Astrocyte of the spinal cord (primary cell): ENCODE measurements around the gene POLE3.

Experiments used
- DNase-seq: peaks from one replicate; pipeline ENCODE4 v3.0.0; 2011; ENCODE audit warnings: low read depth, low spot score
- H3K4me3 ChIP-seq: 2 replicates; pipeline ENCODE4 v1.5.1; 2011; ENCODE audit warnings: low read depth, mild to moderate bottlenecking, low read length, moderate library complexity
- CTCF ChIP-seq: IDR thresholded peaks from 2 replicates; pipeline ENCODE4 v1.5.1; 2012; ENCODE audit warnings: low read depth, mild to moderate bottlenecking, low read length, inconsistent platforms
- in situ Hi-C: cut with HindIII; loops from 2 replicates; pipeline ENCODE4 v1.10.0; 2017; ENCODE audit warnings: low sequenced_read_pairs

Gene POLE3

GRCh38 chr9:113376634-113377567 is 33.6 kb downstream of the POLE3 start, which contains the start of gene HDHD3:
TSS of gene HDHD3 (minus strand) at chr9:113376986. CDS start at chr9:113374354, 2,632 bp downstream.
- DNase-seq: peak; percentile 73
- TF ChIP-seq CTCF: no peak
- peak within 1 kb of the TSS; percentile 69 for H3K4me3 ChIP-seq
- in situ Hi-C loops: no loop called here

DNA sequence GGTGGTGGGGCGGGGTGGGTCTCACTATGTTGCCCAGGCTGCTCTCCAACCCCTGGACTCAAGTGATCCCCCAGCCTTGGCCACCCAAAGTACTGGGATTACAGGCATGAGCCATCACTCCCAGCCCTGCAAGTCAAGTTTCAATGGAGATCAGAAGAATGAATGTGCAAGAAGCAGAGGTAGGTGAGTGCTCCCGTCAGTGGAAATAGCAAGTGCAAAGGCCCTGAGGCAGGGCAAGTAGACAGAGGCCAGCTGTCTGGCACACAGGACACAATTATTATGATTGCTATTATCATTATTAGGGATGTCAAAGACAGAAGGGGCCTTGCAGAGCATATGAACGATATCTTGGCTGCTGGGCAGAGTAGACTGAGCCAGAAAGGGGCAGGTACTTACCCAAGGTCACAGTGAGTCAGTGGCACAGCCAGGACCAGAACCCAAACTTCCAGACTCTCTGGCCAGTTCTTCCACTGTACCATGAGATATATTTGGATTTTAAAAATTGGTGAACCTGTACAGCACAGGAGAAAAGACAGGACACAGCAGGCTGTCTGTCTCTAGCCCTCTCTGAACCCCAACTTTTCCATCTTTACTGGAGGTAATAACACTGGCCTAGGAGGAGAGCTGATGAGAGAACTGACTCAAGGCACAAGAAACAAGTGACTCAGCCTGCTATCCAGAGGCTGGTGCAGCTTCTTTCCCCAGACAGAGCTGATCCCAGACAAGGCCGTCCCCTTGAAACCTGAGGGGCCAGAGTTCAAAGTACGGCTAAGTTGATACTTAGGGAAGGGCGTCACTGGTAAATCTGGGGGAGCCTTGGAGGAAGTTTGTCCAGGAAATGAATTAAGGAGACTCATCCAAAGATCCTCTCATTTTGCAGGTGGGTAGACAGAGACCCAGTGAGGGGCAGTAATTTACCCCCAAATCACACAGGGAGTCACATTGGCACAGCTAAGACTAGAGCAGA is 35.1 kb downstream of the POLE3 start:
- H3K4me3 ChIP-seq: no peak overlapping the region
- DNase-seq: no peak
- in situ Hi-C loops: no loop called here
- no peak for TF ChIP-seq CTCF

- TF ChIP-seq CTCF: no peak
- no peak overlapping the region for H3K4me3 ChIP-seq
- DNase-seq: no peak
- in situ Hi-C loops: no loop called here
Measured at GRCh38 chr9:113373676-113374392, 36.6 kb downstream of the POLE3 start.

- in situ Hi-C loops: no loop called here
- TF ChIP-seq CTCF: no peak
- H3K4me3 ChIP-seq: no peak overlapping the region
- no peak for DNase-seq
Measured at GRCh38 chr9:113373256-113373655, 37.2 kb downstream of the POLE3 start.

- no peak overlapping the region for H3K4me3 ChIP-seq
- in situ Hi-C loops: no loop called here
- no peak for TF ChIP-seq CTCF
- no peak for DNase-seq
Measured at GRCh38 chr9:113372059-113372458, 38.4 kb downstream of the POLE3 start.

DNA sequence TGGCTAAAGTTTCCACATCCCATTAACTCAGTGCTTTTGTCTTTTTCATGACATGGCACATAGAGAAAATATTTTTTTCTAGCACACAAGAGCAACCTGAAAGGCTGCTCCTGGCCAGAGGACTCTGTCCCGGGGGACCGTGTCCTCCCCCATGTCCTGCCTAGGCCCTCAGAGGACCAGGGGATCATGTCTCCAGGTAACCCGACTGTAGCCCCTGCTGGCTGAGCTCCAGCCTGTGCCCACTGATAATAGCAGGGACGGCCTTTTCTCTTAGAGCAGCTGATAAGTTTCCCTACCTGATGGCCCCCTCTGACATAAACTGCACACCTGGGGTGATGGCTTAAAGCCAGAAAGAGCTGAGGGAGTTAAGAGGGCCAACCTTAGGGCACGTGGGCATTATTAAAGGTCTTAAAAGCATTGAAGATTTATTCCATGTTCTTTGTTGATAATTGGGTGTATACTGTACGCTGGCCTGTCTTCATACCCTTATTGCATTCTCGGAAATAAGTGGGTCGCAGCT is 39.6 kb downstream of the POLE3 start:
- DNase-seq: no peak
- no peak for TF ChIP-seq CTCF
- no peak overlapping the region for H3K4me3 ChIP-seq
- in situ Hi-C loops: no loop called here
